ENCODE results near the gene TTC16. TPM values are rescaled to one million over a fixed set of nuclear protein-coding genes. Genes with fewer than 3 reads are reported as not detected.

TTC16 gene
- total and polyA plus RNA-seq, 2 of the 8 experiments (the other 6 are each of a cell fraction or from before 2014, with no cell fraction given) = 0.03 TPM; not detected in 1

DNA sequence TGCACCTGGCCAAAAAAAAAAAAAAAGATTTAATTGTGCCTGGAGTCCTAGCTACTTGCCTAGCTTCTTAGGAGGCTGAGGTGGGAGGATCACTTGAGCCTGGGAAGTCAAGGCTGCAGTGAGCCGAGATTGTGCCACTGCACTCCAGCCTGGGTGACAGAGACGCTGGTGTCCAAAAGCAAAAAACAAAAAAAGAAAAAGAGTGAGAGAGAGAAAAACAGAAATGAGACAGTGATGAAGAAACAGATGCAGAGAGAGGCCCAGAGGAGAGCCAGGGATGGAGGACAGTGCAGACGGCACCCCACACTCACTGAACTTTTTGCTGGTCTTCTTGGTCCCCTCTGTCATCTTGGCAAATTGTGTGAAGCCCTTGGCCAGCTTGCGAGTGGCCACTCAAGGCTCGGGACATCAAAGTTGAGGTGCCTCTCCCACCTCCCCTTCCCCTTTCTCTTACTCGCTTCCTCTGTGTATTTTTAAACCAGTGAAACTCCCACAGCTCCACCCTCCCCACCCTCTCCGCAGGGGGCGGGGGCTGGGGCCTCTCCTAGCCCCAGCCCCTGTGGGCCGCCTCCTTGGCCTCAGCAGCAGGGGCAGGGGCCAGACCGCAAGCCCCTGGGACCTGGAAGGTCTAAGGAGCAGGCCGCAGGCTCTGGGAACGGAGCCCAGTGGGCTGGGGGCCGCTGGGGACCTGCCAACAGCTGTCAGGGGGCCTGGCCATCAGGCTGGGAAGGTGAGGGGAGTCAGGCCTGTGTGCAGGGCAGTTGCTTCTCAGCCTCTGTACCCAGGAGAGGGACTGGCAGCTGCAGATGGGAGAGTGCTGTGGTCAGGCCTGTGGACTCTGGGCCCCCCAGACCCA, 62.6 kb downstream of the TTC16 start, which contains the start of gene SH2D3C:
Gene SH2D3C, minus strand, starts transcription at position 387 of the 856 bp plus-strand sequence. Its CDS starts 39 bp downstream, at position 348.
- Histone ChIP-seq H3K23ac (ENCODE audit: insufficient read length) (no peak within 1 kb of the TSS), H3K4me3 (ENCODE audit: extremely low read depth in 1 of 4, insufficient read depth in 2 of 4, low read depth in 3 of 4, low read length in 4 of 4) (no peak within 1 kb of the TSS), H2BK5ac (ENCODE audit: low read depth, low read length) (peak within 1 kb of the TSS; percentile 68; the same call in 1 of the 2 replicates), H3K4me2 (ENCODE audit: insufficient read depth in 1 of 2, low read depth in 2 of 2, low read length in 2 of 2) (no peak within 1 kb of the TSS), H2AFZ (ENCODE audit: low read length) (no peak within 1 kb of the TSS), H3K4me1 (replicated peaks in 1 of 4; ENCODE audit: control insufficient read depth in 3 of 4, insufficient read depth in 4 of 4, low read length in 3 of 4) (peaks cover 0 to 20% (median 15%) of the 10 kb centered on the region in 4 experiments; a peak in 6 of 7 replicates), H3K23me2 (ENCODE audit: low read depth, low read length) (no peaks in the 10 kb centered on the region), H2AK5ac (ENCODE audit: low read depth, low read length) (peak within 1 kb of the TSS; percentile 32; the same call in 1 of the 2 replicates), H3K79me2 (ENCODE audit: control insufficient read depth in 1 of 2, insufficient read depth in 2 of 2, low read length in 2 of 2) (no peaks in the 10 kb centered on the region), H4K8ac (ENCODE audit: extremely low read depth, insufficient read depth, low read length) (no peak within 1 kb of the TSS; the same call in 1 of the 2 replicates), H2BK120ac (replicated peaks; ENCODE audit: low read depth, low read length) (peak within 1 kb of the TSS; percentile 84), H4K91ac (replicated peaks; ENCODE audit: insufficient read length, low read length) (peak within 1 kb of the TSS; percentile 80), H4K20me1 (replicated peaks in 1 of 2; ENCODE audit: control insufficient read depth in 1 of 2, insufficient read depth in 2 of 2, low read length in 2 of 2) (no peaks in the 10 kb centered on the region), H2BK20ac (ENCODE audit: low read length) (0 out of 2 replicates have a peak within 1 kb of the TSS, but pooled peaks have one; percentile 61), H3K27ac (ENCODE audit: low read depth, low read length) (no peak within 1 kb of the TSS; the same call in 1 of the 2 replicates), H4K5ac (ENCODE audit: insufficient read length, low read depth, low read length) (peak within 1 kb of the TSS; percentile 47), H3K9ac (replicated peaks in 1 of 4; ENCODE audit: extremely low read depth in 1 of 4, low read depth in 3 of 4, low read length in 3 of 4) (peak within 1 kb of the TSS in 2 of 4 experiments; percentile 13 to 31; a peak in 2 of 7 replicates), H3K4ac (replicated peaks; ENCODE audit: insufficient read length, low read depth, low read length) (no peak within 1 kb of the TSS), H3K9me3 (ENCODE audit: insufficient read depth in 2 of 2, low read depth in 1 of 2, low read length in 1 of 2) (no peaks in the 10 kb centered on the region), H2BK12ac (ENCODE audit: low read depth, low read length) (peak within 1 kb of the TSS; percentile 93; the same call in 1 of the 2 replicates), H3K27me3 (replicated peaks in 1 of 4; ENCODE audit: control insufficient read depth in 3 of 4, extremely low read depth in 1 of 4, insufficient read depth in 3 of 4, low read length in 3 of 4) (no peaks in the 10 kb centered on the region), H3K36me3 (ENCODE audit: control insufficient read depth in 2 of 4, insufficient read depth in 4 of 4, low read length in 3 of 4) (no peaks in the 10 kb centered on the region), H3K18ac (ENCODE audit: extremely low read depth, low read length) (peak within 1 kb of the TSS; percentile 51; the same call in 1 of the 2 replicates), H3K14ac (ENCODE audit: insufficient read length) (no peak within 1 kb of the TSS), H3K79me1 (ENCODE audit: low read depth, low read length) (no peaks in the 10 kb centered on the region), H2BK15ac (ENCODE audit: low read length) (peak within 1 kb of the TSS; percentile 92; the same call in 1 of the 2 replicates), H3K56ac (replicated peaks; ENCODE audit: insufficient read length, low read depth, low read length) (no peak within 1 kb of the TSS)
- 78% methylated on average over 9 of the region's 13 CpGs; no CpG with 5 or more reads in 1 of the 2 experiments for WGBS, 2 experiments (ENCODE audit: extremely low coverage in 1 of 2, insufficient coverage in 1 of 2, insufficient read length in 1 of 2, insufficient replicate concordance in 2 of 2, low coverage in 1 of 2, low lambda C conversion rate in 2 of 2, missing lambda C conversion rate in 1 of 2)
- ChIA-PET CTCF (ENCODE audit: partially characterized antibody) (interaction anchor here (0.7 to 16.2 kb wide), 10 partner anchors 11 to 201 kb away, joined by 3 to 227 read pairs (median 4); partner anchors contain the start of gene TOR2A), POLR2A (ENCODE audit: partially characterized antibody) (interaction anchor here (0.6 to 1.2 kb wide), 5 partner anchors 14 to 138 kb away, joined by 3 to 6 read pairs (median 3); partner anchors contain the start of gene ST6GALNAC4)
- DNase-seq (ENCODE audit: low read depth in 1 of 2, low spot score in 2 of 2) (no peak), FAIRE-seq (no peak)
- TF ChIP-seq TEAD4 (IDR thresholded peaks at IDR 0.05; ENCODE audit: low read depth, low read length) (no peak), HDAC2 (IDR thresholded peaks at IDR 0.05; ENCODE audit: borderline replicate concordance in 1 of 2, low read depth in 2 of 2, low read length in 2 of 2) (no peak)
